Smooth muscle cell (in vitro differentiated cells): ENCODE measurements around the gene NHSL2. TPM values are rescaled to one million over a fixed set of nuclear protein-coding genes. Genes with fewer than 3 reads are reported as not detected.

ENCODE experiments used
- DNase-seq: peaks from one replicate; lab custom pipeline; 2025; ENCODE audit not compliant: unreplicated experiment; lab: John Stamatoyannopoulos, UW
- H2AFZ ChIP-seq: fragments of 200-600 bp; sonication (generic); 2 replicates; pipeline ENCODE4 v1.6.0; 2016; ENCODE audit warnings: antibody characterized with exemption, low read depth, mild to moderate bottlenecking
- H3F3A ChIP-seq: fragments of 200-600 bp; sonication (generic); 2 replicates; pipeline ENCODE4 v1.6.0; 2017; ENCODE audit warnings: antibody characterized with exemption, low read depth
- H3K27ac ChIP-seq: fragments of 200-600 bp; sonication (generic); 2 replicates; pipeline ENCODE4 v1.5.1; 2016; ENCODE audit warnings: low read depth, mild to moderate bottlenecking
- H3K27me3 ChIP-seq: fragments of 200-600 bp; sonication (generic); 2 replicates; pipeline ENCODE4 v1.6.1; 2016; ENCODE audit warnings: low read depth, mild to moderate bottlenecking
- H3K36me3 ChIP-seq: fragments of 200-600 bp; sonication (generic); 2 replicates; pipeline ENCODE4 v1.5.1; 2016; ENCODE audit warnings: low read depth
- H3K4me1 ChIP-seq: fragments of 200-600 bp; sonication (generic); 2 replicates; pipeline ENCODE4 v1.5.1; 2016; ENCODE audit warnings: low read depth
- H3K4me2 ChIP-seq: fragments of 200-600 bp; sonication (generic); 2 replicates; pipeline ENCODE4 v1.6.0; 2016; ENCODE audit warnings: mild to moderate bottlenecking
- H3K4me3 ChIP-seq: fragments of 200-600 bp; sonication (generic); 2 replicates; pipeline ENCODE4 v1.5.1; 2016; ENCODE audit warnings: mild to moderate bottlenecking
- H3K79me2 ChIP-seq: fragments of 200-600 bp; sonication (generic); 2 replicates; pipeline ENCODE4 v1.6.0; 2016; ENCODE audit warnings: low read depth, mild to moderate bottlenecking
- H3K9ac ChIP-seq: fragments of 200-600 bp; sonication (generic); 2 replicates; pipeline ENCODE4 v1.6.0; 2016; ENCODE audit warnings: low read depth
- H3K9me3 ChIP-seq: fragments of 200-600 bp; sonication (generic); replicated peaks from 2 replicates; pipeline ENCODE4 v1.5.1; 2016; ENCODE audit warnings: low read depth
- H4K20me1 ChIP-seq: fragments of 200-600 bp; sonication (generic); 2 replicates; pipeline ENCODE4 v1.6.0; 2016; ENCODE audit warnings: low read depth
- WGBS: methylation state at CpG from one replicate; pipeline ENCODE4 v1.1.7; 2016; ENCODE audit warnings: low lambda C conversion rate; 5-methylcytosine and 5-hydroxymethylcytosine counted together
- polyA plus RNA-seq: library from polyadenylated mRNA; unstranded; fragments of >200 nt; fragmentation: Nextera tagmentation; extraction: Ambion mirVana; gene quantifications from 2 replicates; pipeline ENCODE4 v1.2.1, GENCODE V29; 2016
- total RNA-seq: library from RNA; depleted of rRNA; stranded (reverse); fragments of >200 nt; gene quantifications from 2 replicates; pipeline ENCODE4 v1.2.3, GENCODE V29; 2014
- TF ChIP-seq, protein P1 (sequence below): fragments of 200-600 bp; sonication (generic); IDR thresholded peaks from 2 replicates; pipeline ENCODE4 v1.5.1; 2017; ENCODE audit warnings: borderline replicate concordance, mild to moderate bottlenecking, antibody characterized with exemption; ENCODE audit not compliant: insufficient read depth, poor library complexity, severe bottlenecking

Gene NHSL2
- total and polyA plus RNA-seq, 2 experiments from 2014 or later: 2.9 to 3.3 TPM

DNA sequence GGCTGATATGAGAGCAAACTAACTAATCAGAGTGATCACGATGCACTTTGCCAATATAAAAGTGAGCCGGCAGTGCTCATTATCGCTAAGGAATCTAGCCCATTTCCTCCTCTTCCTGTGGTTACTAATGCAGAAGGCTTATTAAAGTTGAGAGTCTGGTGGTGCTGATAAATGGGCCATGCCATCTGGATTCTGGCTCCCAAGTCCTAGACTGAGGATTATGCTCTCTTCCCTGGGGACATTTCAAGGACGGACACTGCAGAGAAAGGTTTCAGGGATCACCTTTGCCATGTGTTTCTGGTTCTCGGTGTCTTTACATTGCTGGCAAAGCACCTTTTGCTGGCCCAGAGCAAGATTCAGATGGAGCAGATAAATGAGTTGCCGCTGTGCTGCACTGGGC is 135.8 kb downstream of the NHSL2 start:
- Histone ChIP-seq H3K36me3 (no peaks in the 10 kb centered on the region), H3K9ac (no peak overlapping the region), H3K4me2 (no peak overlapping the region), H3K4me1 (no peaks in the 10 kb centered on the region), H3K27ac (no peak overlapping the region), H2AFZ (no peak overlapping the region), H4K20me1 (no peaks in the 10 kb centered on the region), H3F3A (no peaks in the 10 kb centered on the region), H3K9me3 (no peaks in the 10 kb centered on the region), H3K79me2 (no peaks in the 10 kb centered on the region), H3K27me3 (no peaks in the 10 kb centered on the region), H3K4me3 (no peak overlapping the region)
- DNase-seq: no peak
- TF ChIP-seq, protein P1, sequence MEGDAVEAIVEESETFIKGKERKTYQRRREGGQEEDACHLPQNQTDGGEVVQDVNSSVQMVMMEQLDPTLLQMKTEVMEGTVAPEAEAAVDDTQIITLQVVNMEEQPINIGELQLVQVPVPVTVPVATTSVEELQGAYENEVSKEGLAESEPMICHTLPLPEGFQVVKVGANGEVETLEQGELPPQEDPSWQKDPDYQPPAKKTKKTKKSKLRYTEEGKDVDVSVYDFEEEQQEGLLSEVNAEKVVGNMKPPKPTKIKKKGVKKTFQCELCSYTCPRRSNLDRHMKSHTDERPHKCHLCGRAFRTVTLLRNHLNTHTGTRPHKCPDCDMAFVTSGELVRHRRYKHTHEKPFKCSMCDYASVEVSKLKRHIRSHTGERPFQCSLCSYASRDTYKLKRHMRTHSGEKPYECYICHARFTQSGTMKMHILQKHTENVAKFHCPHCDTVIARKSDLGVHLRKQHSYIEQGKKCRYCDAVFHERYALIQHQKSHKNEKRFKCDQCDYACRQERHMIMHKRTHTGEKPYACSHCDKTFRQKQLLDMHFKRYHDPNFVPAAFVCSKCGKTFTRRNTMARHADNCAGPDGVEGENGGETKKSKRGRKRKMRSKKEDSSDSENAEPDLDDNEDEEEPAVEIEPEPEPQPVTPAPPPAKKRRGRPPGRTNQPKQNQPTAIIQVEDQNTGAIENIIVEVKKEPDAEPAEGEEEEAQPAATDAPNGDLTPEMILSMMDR: no peak
- WGBS: 46% methylated on average over 6 of the region's 6 CpGs

DNA sequence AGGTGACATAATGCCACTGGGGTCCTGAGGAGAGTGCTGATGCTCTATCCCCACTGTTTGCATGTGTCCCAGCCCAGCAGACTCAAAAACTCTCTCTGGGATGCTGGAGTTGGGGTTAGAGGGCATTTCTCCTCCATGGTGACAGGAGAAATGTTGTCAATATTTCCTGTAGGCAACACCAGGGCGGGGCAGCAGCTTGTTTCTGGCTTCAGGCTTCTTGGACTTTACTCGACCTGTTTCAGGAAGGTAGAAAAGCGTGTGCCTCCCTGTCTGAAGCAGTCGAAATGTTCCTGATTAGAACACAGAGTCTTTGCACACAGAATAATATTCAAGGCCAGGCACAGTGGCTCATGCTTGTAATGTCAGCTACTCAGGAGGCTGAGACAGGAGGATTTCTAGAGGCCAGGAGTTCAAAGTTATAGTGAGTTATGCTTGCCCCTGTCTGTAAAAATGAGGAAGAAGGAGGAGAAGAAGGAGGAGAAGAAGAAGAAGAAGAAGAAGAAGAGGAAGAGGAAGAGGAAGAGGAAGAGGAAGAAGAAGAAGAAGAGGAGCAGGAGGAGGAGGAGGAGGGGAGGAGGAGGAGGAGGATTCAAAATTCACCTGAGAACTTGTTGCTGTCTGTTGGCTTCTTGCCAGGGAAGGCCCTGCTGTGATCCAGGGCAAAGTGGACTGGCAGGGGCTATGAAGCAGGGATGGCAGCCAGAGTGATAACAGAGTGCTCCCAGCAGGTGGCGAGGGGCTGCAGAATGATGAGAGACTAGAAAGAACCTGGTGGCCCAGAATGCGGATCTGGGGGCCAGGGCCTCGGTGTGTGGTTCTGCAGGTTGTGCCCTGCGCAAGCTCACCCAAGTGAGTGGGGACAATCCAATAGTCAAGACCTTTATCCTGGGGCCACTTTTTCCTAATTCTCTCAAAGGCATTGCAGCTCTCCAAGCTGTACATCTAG is 138.1 kb downstream of the NHSL2 start:
- TF ChIP-seq, protein P1: no peak
- no peaks in the 10 kb centered on the region for H3K79me2 ChIP-seq
- H3K4me2 ChIP-seq: no peak overlapping the region
- no peak overlapping the region for H3K9ac ChIP-seq
- H3K9me3 ChIP-seq: no peaks in the 10 kb centered on the region
- H3K4me1 ChIP-seq: no peaks in the 10 kb centered on the region
- no peaks in the 10 kb centered on the region for H3K27me3 ChIP-seq
- H2AFZ ChIP-seq: no peak overlapping the region
- 79% methylated on average over 8 of the region's 8 CpGs for WGBS
- H4K20me1 ChIP-seq: no peaks in the 10 kb centered on the region
- H3K36me3 ChIP-seq: no peaks in the 10 kb centered on the region
- no peaks in the 10 kb centered on the region for H3F3A ChIP-seq
- H3K27ac ChIP-seq: no peak overlapping the region
- no peak overlapping the region for H3K4me3 ChIP-seq
- DNase-seq: no peak

DNA sequence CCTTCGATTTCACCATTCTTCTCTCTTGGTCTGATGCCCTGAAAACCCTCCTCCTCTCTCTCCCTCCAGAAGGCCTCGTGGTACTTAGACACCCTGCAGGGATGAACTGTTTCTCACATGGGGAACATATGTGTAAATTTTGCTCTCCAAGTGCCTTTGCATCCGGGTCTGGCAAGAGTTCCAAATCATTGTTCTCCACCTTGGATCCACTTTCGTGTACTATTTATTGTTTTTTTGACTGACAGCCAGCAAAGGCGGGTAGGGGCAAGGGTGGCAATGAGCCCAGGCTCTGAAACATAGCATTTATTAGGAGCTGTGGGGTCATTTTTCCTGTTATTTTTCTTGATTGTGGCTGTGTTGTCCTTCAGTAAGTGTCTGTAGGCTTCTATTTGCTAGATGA is 139.4 kb downstream of the NHSL2 start:
- H3K79me2 ChIP-seq: no peaks in the 10 kb centered on the region
- no peak overlapping the region for H3K27ac ChIP-seq
- no peaks in the 10 kb centered on the region for H3F3A ChIP-seq
- TF ChIP-seq, protein P1: no peak
- no peak for DNase-seq
- H3K27me3 ChIP-seq: no peaks in the 10 kb centered on the region
- no peaks in the 10 kb centered on the region for H3K4me1 ChIP-seq
- H3K4me3 ChIP-seq: no peak overlapping the region
- H3K9me3 ChIP-seq: peaks cover 5% of the 10 kb centered on the region
- no peaks in the 10 kb centered on the region for H3K36me3 ChIP-seq
- H3K9ac ChIP-seq: no peak overlapping the region
- H2AFZ ChIP-seq: no peak overlapping the region
- no peaks in the 10 kb centered on the region for H4K20me1 ChIP-seq
- no peak overlapping the region for H3K4me2 ChIP-seq
- WGBS: 84% methylated on average over 5 of the region's 5 CpGs
